GM18951 (cell line): Measurements from ENCODE around the gene RPE65.
"Not testable (repeated sequence)": the region's sequence is repeated elsewhere in the genome, so short reads cannot be mapped to it uniquely, and the experiment has no call there.

Experiments used
- POLR2A ChIP-seq: IDR thresholded peaks from 4 replicates; pipeline ENCODE4 v1.6.1; 2011; ENCODE audit warnings: mild to moderate bottlenecking; ENCODE audit not compliant: insufficient read length, insufficient read depth; ENCODE audit errors: extremely low read depth
- in situ Hi-C: fragments of 300-500 bp; cut with MboI; formaldehyde crosslinking; loops from one replicate; pipeline ENCODE4 v1.12.0; 2022; ENCODE audit warnings: low sequenced_read_pairs, mixed read lengths, inconsistent platforms; ENCODE audit not compliant: unreplicated experiment

Gene RPE65

DNA sequence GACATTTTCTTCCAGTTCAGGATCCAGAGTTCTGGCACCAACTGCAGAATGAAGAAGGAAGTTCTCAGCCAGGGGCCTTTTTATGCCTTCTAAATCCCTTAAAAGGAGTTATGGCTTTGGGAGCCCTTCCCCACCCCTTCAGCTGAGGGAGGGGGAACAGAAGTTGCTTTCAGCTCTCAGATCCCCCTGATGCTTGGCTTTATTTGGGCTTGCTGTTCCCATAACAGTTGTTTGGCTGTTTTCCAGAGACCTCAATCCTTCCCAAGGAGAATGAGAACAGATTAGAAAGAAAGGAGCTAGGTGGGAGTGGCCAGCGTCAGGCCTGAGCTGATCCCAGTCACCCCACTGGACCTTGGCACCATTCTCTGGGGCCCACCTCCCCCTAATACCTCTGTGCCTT is at the start of gene RPE65:
TSS of gene RPE65 (minus strand) at position 54 of the 400 bp plus-strand sequence. CDS start at position 5, 49 bp downstream.
- in situ Hi-C loops: loop anchor here (25.0 kb wide), 1 partner anchor 313 kb away; no protein-coding TSS in a partner anchor
- no peak for TF ChIP-seq POLR2A

DNA sequence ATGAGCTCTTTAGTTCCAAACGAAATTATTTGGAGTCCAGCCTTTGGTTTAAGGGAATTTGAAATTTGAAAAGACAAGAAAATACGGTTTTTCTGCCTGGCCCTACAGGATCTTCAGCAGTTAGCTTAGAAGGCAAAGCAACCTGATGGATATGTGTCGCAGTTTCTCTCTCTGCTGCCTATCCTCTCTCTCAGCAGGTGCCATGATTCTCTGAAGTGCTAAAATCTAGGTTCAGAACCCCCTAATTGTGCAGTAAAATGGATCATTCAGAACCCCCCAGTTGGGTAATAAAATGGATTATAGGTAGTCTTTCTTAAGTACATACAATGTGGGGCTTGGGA is 47.6 kb upstream of the RPE65 start:
- in situ Hi-C loops: no loop called here
- TF ChIP-seq POLR2A: no peak

DNA sequence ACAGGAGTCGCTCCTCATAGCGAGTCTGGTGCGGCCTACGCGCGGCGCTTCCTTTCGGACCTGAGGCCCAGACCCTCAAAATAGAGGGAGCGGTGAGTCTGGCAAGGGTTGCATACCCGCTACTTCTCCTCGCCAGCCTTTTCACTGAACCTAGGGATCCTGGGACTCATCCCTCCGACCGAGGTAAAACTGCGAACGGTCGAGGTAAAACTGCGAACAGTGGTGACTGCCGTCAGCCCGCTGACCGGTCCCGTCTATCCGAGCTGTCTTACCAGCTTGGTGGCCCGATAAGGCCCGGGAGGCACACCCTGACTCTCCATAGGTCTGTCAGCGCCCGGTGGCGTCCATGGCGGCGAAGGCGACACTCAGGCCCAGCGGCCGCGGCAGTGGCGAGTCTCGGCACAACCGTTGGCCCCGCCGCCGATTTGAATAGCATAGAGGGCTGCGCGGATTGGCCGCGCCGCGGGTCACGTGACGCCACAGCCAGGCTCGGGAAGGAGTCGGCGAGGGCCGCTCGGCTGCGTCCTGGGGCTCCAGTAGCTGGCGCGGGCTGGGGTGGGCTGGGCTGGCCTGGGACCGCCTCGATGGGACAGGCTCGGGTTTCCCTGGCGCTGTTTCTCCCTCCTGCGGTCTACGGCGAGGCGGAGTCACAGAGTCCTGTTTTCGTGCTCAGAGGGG is 47.1 kb upstream of the RPE65 start, which contains the start of gene DEPDC1:
TSS of gene DEPDC1 (minus strand) at position 403 of the 678 bp plus-strand sequence. CDS start at position 320, 83 bp downstream.
- in situ Hi-C loops: no loop called here
- TF ChIP-seq POLR2A: peak; percentile 78

DNA sequence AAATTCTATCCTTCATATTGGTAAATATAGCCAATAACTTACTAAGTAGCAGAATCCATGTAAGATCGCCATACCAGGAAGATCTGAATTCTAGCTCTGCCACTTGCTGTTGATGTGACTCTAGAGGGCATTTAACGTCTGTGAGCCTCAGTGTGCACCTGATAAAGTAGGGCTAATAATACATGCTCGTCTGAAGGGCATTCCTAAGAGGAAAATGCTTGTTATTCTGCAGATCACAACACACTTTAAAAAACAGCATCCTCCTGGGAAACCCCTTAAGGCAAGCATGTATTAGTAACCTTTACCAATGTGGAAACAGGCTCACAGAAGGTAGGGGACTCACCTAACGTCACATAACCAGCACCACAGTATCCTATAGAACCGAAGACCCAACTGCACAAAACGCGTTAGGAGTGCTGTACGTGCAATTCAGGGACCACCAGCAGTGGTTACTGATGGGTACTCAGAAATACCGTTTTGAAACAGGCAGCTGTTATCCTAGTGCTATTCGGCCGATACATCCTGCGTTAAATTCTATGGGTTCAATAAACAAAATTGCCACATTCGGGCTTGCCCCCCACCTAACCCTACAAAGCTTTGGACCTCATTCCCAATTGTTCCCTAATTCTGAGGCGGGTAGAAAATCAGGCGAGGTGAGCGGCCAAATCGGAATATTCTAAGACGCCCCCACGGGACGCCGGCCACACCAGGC is 46.4 kb upstream of the RPE65 start:
- no peak for TF ChIP-seq POLR2A
- in situ Hi-C loops: no loop called here

DNA sequence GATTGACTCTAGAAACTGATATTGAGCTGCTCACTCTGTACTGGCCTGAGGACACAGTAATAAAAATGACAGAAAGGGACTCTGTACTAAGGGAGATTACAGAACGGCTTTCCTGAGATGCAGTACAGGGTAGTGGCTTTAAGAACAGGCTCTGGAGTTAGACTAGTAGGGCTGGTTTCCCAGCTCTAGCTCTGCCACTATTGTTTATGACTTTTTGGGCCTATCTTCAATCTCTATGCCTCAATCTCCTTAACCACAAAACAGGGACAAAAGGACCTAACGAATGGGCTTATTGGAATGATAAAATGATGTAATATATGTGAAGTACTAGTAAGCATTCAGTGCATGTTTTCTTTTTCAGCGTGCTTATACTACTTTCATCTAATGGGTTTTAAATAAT is 45.8 kb upstream of the RPE65 start:
- no peak for TF ChIP-seq POLR2A
- in situ Hi-C loops: no loop called here

DNA sequence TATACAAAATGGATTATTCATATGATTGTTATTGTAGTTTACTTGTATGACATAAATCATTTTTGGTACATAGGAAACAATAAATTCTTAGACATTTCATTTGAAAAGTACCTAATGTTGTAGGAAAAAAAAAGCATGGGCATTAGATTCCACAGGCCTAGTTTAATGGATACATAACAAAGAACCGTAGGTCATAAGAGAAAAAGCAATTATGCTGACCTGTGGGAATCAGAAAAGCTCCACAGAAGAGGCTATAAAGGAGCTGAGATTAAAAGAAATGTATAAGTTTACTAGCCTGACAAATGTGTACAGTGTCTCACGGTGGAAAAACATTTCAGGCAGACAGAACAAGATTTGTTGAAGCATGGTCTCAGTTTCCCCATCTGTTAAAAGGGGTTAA is 43.4 kb upstream of the RPE65 start:
- no peak for TF ChIP-seq POLR2A
- in situ Hi-C loops: no loop called here

DNA sequence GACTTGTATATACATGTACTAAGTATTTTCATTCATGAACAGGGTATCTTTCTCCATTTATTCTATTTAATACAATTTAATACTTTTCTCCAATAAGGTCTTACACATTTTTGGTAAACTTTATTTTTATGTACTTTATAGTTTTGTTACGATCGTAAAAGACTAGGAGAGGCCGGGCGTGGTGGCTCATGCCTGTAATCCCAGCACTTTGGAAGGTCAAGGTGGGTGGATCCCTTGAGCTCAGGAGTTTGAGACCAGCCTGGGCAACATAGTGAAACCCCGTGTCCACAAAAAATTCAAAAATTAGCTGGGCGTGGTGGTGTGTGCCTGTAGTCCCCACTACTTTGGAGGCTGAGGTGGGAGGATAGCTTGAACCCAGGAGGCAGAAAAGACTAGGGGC is 42.5 kb upstream of the RPE65 start:
- in situ Hi-C loops: not testable (repeated sequence)

DNA sequence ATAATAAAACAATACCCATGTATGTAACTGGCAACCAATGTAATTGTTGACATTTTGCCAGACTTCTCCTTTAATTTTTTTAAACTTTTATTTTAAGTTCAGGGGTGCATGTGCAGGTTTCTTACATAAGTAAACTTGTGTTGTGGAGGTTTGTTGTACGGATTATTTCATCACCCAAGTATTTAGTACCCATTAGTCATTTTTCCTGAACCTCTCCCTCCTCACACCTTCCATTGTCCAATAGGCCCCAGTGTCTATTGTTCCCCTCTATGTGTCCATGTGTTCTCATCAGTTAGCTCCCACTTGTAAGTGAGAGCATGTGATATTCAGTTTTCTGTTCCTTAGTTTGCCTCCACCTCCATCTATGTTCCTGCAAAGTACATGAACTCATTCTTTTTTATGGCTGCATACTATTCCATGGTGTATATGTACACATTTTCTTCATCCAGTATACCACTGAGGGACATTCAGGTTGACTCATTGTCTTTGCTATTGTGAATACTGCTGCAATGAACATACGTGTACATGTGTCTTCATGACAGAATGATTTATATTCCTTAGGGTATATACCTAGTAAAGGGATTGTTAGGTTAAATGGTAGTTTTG is 40.4 kb upstream of the RPE65 start:
- TF ChIP-seq POLR2A: no peak

DNA sequence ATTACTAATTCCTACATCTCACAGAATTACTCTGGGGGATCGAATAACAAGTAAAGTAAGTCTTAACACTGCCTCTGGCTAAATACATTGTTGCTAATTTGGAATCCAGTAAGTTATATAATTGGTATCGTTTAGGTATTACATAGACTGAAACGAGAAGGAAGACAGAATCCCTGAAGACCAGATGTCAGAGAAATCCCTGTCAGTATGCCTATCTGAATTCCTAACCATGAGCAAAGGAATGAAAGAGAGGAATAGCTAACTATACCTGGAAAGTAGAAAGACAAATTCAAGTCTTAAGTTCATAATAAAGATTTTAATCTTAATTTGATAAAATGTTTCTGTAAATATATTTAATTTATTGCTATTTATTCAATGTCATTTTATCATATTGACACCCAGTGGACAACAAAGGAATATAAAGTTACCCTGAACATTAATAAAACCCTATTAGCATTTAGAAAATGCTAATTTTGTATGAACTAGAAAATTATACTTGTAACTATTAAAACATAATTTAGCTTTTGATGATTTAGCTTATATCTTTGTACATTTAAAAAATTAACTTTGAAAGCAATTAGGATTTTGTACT is 35.8 kb upstream of the RPE65 start:
- TF ChIP-seq POLR2A: no peak
- in situ Hi-C loops: no loop called here

More for the DNA sequence above, 40.4 kb upstream of the RPE65 start:
- in situ Hi-C loops: no loop called here

DNA sequence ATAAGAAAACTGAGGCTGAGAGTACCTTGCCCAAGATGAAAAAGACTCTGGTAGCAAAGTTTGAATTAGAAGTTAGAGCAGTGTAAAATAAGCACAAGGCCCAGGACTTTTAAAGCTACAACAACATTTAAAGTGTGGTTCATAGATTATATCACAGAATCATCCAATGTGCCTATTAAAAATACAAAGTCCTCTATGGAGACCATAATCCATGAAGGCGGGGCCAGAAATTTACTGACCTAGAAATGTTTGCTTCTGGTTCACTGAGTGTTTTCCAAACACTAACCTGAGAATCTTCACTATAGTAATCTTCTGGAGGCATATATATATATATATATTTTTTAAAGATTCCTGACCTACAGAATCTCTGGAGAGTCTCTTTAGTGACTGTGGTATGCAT is 34.9 kb upstream of the RPE65 start:
- no peak for TF ChIP-seq POLR2A
- in situ Hi-C loops: no loop called here

DNA sequence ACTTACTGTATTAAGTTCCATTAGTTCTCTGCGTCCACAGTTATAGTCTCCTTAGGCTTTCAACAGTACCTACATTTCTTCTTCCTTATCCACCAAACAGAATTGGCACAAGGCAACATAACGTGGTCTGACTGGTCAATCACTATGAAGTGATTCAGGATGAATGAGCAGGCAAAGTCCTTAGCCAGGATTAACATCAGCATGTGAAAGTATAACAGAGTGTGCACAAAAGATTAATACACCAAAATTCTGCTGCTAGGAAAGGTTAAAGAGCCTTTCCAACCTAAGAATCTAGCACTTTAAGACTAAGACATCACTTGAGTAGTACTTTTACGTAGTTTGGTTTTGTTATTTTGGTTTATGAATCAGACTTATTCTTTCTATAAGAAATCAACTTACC is 31.3 kb upstream of the RPE65 start:
- in situ Hi-C loops: no loop called here
- no peak for TF ChIP-seq POLR2A

DNA sequence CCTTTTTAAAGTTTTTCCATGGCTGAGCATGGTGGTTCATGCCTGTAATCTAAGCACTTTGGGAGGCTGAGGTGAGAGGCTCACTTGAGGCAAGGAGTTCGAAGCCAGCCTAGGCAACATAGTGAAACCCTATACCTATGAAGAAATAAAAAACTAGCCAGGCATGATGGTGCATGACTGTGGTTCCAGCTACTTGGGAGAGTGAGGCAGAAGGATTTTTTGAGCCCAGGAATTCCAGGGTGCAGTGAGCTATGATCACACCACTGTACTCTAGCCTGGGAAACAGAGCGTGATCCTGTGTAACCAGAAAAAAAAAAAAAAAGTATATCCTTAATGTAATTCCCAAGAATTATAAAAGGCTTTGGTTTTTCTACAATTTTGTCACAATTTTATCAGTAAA is 29.7 kb upstream of the RPE65 start:
- TF ChIP-seq POLR2A: no peak
- in situ Hi-C loops: no loop called here

DNA sequence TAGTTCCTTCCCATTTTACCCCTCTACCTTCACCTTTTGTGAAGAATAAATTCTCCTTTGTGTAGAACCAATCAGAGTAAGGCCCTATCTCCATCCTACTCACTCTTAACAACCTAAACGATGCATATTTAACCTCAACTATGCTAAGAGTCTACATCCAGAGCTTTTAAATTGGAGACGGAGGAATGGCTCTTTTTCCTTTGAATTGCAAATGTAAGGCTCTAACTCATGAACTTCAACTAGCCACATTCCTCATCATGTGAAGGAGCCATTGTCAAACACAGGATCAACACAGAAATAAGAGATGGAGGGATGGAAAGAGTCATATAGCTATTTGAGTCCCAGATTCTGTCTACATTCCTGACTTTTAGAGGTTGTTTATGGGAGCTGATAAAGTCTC is 28.9 kb upstream of the RPE65 start:
- no peak for TF ChIP-seq POLR2A
- in situ Hi-C loops: no loop called here

DNA sequence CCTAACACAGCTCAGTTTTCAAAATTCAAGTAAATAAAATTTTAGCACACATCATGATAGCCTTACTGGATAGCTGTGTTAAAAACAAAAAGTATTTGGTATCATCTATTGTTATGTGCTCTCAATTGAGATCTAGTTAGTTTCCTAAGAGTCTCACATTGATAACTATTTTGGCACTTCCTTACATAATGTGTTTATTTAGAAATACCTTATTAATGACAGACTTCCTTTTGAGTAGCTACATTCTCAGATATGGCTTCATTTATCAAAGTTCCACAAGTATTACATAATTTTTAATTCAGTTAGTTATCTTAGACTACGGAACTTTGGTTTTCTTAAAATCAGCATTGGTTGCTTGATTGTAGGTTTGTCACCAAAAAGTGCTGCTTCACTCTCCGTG is 26.9 kb upstream of the RPE65 start:
- in situ Hi-C loops: not testable (repeated sequence)
